Measurements from ENCODE around the gene MVB12B. TPM values are rescaled to one million over a fixed set of nuclear protein-coding genes. Genes with fewer than 3 reads are reported as not detected.

Gene MVB12B
- total RNA-seq, 1 donor from 2014 or later, result 12.8 TPM

GRCh38 chr9:126295936-126296600 lies 30.6 kb upstream of the MVB12B start:
- no peak overlapping the region for H2AFZ ChIP-seq (ENCODE audit: low read depth, low read length)
- no peak overlapping the region for H3K27ac Mint-ChIP-seq (ENCODE audit: unreplicated experiment)
- H3K27me3 Mint-ChIP-seq (ENCODE audit: low read depth, unreplicated experiment), result peaks cover 18% of the 10 kb centered on the region
- H3K4me2 ChIP-seq (ENCODE audit: low read length), result no peak overlapping the region
- H3K4me3 Mint-ChIP-seq (ENCODE audit: unreplicated experiment), result no peak overlapping the region
- no peak overlapping the region for H3K9ac ChIP-seq (ENCODE audit: low read length)
- TF ChIP-seq, protein P1, sequence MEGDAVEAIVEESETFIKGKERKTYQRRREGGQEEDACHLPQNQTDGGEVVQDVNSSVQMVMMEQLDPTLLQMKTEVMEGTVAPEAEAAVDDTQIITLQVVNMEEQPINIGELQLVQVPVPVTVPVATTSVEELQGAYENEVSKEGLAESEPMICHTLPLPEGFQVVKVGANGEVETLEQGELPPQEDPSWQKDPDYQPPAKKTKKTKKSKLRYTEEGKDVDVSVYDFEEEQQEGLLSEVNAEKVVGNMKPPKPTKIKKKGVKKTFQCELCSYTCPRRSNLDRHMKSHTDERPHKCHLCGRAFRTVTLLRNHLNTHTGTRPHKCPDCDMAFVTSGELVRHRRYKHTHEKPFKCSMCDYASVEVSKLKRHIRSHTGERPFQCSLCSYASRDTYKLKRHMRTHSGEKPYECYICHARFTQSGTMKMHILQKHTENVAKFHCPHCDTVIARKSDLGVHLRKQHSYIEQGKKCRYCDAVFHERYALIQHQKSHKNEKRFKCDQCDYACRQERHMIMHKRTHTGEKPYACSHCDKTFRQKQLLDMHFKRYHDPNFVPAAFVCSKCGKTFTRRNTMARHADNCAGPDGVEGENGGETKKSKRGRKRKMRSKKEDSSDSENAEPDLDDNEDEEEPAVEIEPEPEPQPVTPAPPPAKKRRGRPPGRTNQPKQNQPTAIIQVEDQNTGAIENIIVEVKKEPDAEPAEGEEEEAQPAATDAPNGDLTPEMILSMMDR (IDR thresholded peaks at IDR 0.05; ENCODE audit: insufficient read depth, low read depth, low read length), result no peak
- TF ChIP-seq EZH2 (IDR thresholded peaks at IDR 0.05; ENCODE audit: insufficient read depth, low read length), result no peak
- peaks cover 2% of the 10 kb centered on the region for H3K27me3 ChIP-seq (ENCODE audit: insufficient read depth, low read length)
- DNase-seq (ENCODE audit: low read depth), result no peak
- no peak overlapping the region for H3K4me3 ChIP-seq (ENCODE audit: insufficient read depth, low read depth, low read length)
- H3K9me3 ChIP-seq (ENCODE audit: insufficient read depth, low read depth, low read length), result no peaks in the 10 kb centered on the region
- H3K79me2 ChIP-seq (ENCODE audit: insufficient read depth, low read length), result no peaks in the 10 kb centered on the region
- no peak for FAIRE-seq
- no peaks in the 10 kb centered on the region for H3K36me3 Mint-ChIP-seq (ENCODE audit: low read depth, unreplicated experiment)
- peaks cover 2% of the 10 kb centered on the region for H3K9me3 Mint-ChIP-seq (ENCODE audit: unreplicated experiment)
- H3K4me1 Mint-ChIP-seq (ENCODE audit: low read depth, unreplicated experiment), result no peaks in the 10 kb centered on the region
- H3K4me1 ChIP-seq (ENCODE audit: insufficient read depth, low read length), result no peaks in the 10 kb centered on the region
- H4K20me1 ChIP-seq (ENCODE audit: insufficient read depth, low read length), result no peaks in the 10 kb centered on the region
- H3K36me3 ChIP-seq (ENCODE audit: insufficient read depth, low read length), result no peaks in the 10 kb centered on the region
- no peak overlapping the region for H3K27ac ChIP-seq (ENCODE audit: low read depth, low read length)

- no peak for DNase-seq (ENCODE audit: low read depth)
- no peak overlapping the region for H3K4me2 ChIP-seq (ENCODE audit: low read length)
- H3K27ac ChIP-seq (ENCODE audit: low read depth, low read length), result no peak overlapping the region
- H3K9me3 ChIP-seq (ENCODE audit: insufficient read depth, low read depth, low read length), result no peaks in the 10 kb centered on the region
- Mint-ChIP-seq H3K27me3 (ENCODE audit: low read depth, unreplicated experiment) (peaks cover 14% of the 10 kb centered on the region), H3K4me3 (ENCODE audit: unreplicated experiment) (no peak overlapping the region), H3K36me3 (ENCODE audit: low read depth, unreplicated experiment) (no peaks in the 10 kb centered on the region), H3K9me3 (ENCODE audit: unreplicated experiment) (peaks cover 2% of the 10 kb centered on the region), H3K4me1 (ENCODE audit: low read depth, unreplicated experiment) (no peaks in the 10 kb centered on the region), H3K27ac (ENCODE audit: unreplicated experiment) (no peak overlapping the region)
- H3K27me3 ChIP-seq (ENCODE audit: insufficient read depth, low read length), result peaks cover 2% of the 10 kb centered on the region
- H2AFZ ChIP-seq (ENCODE audit: low read depth, low read length), result no peak overlapping the region
- no peak for FAIRE-seq
- H3K4me1 ChIP-seq (ENCODE audit: insufficient read depth, low read length), result no peaks in the 10 kb centered on the region
- H3K9ac ChIP-seq (ENCODE audit: low read length), result no peak overlapping the region
- no peak overlapping the region for H3K4me3 ChIP-seq (ENCODE audit: insufficient read depth, low read depth, low read length)
- TF ChIP-seq, protein P1 (IDR thresholded peaks at IDR 0.05; ENCODE audit: insufficient read depth, low read depth, low read length), result no peak
- TF ChIP-seq EZH2 (IDR thresholded peaks at IDR 0.05; ENCODE audit: insufficient read depth, low read length), result no peak
- no peaks in the 10 kb centered on the region for H3K36me3 ChIP-seq (ENCODE audit: insufficient read depth, low read length)
- H4K20me1 ChIP-seq (ENCODE audit: insufficient read depth, low read length), result no peaks in the 10 kb centered on the region
- no peaks in the 10 kb centered on the region for H3K79me2 ChIP-seq (ENCODE audit: insufficient read depth, low read length)
Observed at GRCh38 chr9:126296687-126297086, 29.9 kb upstream of the MVB12B start.

GRCh38 chr9:126297661-126298060 lies 29.0 kb upstream of the MVB12B start:
- H3K36me3 ChIP-seq (ENCODE audit: insufficient read depth, low read length), result no peaks in the 10 kb centered on the region
- FAIRE-seq (no peak), DNase-seq (ENCODE audit: low read depth) (no peak)
- H2AFZ ChIP-seq (ENCODE audit: low read depth, low read length), result no peak overlapping the region
- no peaks in the 10 kb centered on the region for H3K9me3 ChIP-seq (ENCODE audit: insufficient read depth, low read depth, low read length)
- peaks cover 2% of the 10 kb centered on the region for H3K27me3 ChIP-seq (ENCODE audit: insufficient read depth, low read length)
- H4K20me1 ChIP-seq (ENCODE audit: insufficient read depth, low read length), result no peaks in the 10 kb centered on the region
- H3K4me3 ChIP-seq (ENCODE audit: insufficient read depth, low read depth, low read length), result no peak overlapping the region
- H3K27me3 Mint-ChIP-seq (ENCODE audit: low read depth, unreplicated experiment), result peaks cover 14% of the 10 kb centered on the region
- no peaks in the 10 kb centered on the region for H3K79me2 ChIP-seq (ENCODE audit: insufficient read depth, low read length)
- H3K4me3 Mint-ChIP-seq (ENCODE audit: unreplicated experiment), result no peak overlapping the region
- H3K9ac ChIP-seq (ENCODE audit: low read length), result no peak overlapping the region
- TF ChIP-seq, protein P1 (IDR thresholded peaks at IDR 0.05; ENCODE audit: insufficient read depth, low read depth, low read length), result no peak
- TF ChIP-seq EZH2 (IDR thresholded peaks at IDR 0.05; ENCODE audit: insufficient read depth, low read length), result no peak
- H3K4me1 ChIP-seq (ENCODE audit: insufficient read depth, low read length), result no peaks in the 10 kb centered on the region
- no peak overlapping the region for H3K4me2 ChIP-seq (ENCODE audit: low read length)
- no peaks in the 10 kb centered on the region for H3K36me3 Mint-ChIP-seq (ENCODE audit: low read depth, unreplicated experiment)
- H3K27ac Mint-ChIP-seq (ENCODE audit: unreplicated experiment), result peak overlapping the region; percentile 66
- H3K9me3 Mint-ChIP-seq (ENCODE audit: unreplicated experiment), result peaks cover 2% of the 10 kb centered on the region
- H3K27ac ChIP-seq (ENCODE audit: low read depth, low read length), result no peak overlapping the region
- no peaks in the 10 kb centered on the region for H3K4me1 Mint-ChIP-seq (ENCODE audit: low read depth, unreplicated experiment)

Data from astrocyte (in vitro differentiated cells and primary cell).